ENCODE results near the gene HMGCR.
"Not testable (repeated sequence)": the region's sequence is repeated elsewhere in the genome, so short reads cannot be mapped to it uniquely, and the experiment has no call there.

- not testable (repeated sequence) for TF ChIP-seq CTCF (tag by site-specific recombination; IDR thresholded peaks at IDR 0.05); ZNF544 (tag by site-specific recombination; IDR thresholded peaks at IDR 0.05); ZFP41 (tag by site-specific recombination; IDR thresholded peaks at IDR 0.05; ENCODE audit: borderline replicate concordance); ZNF274 (IDR thresholded peaks at IDR 0.05; ENCODE audit: low read length); ZNF274 (tag by site-specific recombination; IDR thresholded peaks at IDR 0.05; ENCODE audit: borderline replicate concordance); PBX3 (CRISPR knock-in tag; IDR thresholded peaks at IDR 0.05); SP2 (tag by site-specific recombination; IDR thresholded peaks at IDR 0.05)
Measured at GRCh38 chr5:75304486-75304885, 32.5 kb upstream of the HMGCR start.

All from HEK293 (cell line).